Cerebellar cortex (tissue), 1 donor: Measurements from ENCODE around the gene KSR1.
"Not testable (repeated sequence)": the region's sequence is repeated elsewhere in the genome, so short reads cannot be mapped to it uniquely, and the experiment has no call there.

Source experiments
- DNase-seq: peaks from one replicate; pipeline ENCODE4 v3.0.0-alpha.2; 2015; ENCODE audit warnings: low spot score

KSR1 gene

DNA sequence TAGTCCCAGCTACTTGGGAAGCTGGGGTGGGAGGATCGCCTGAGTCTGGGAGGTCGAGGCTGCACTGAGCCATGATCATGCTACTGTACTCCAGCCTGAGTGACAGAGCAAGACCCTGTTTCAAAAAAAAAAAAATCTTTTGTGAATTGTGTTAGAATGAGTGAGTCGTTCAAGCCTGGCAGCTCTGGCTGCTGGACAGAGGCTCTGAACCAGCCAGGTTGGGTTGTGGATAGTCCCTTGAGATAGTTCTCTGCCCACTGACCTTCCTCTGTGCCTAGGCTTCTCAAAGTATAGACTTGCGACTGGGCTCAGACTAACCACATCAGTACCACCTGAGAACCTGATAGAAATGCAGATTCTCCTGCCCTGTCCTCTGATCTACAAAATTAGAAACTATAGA lies 2.2 kb upstream of the KSR1 start:
- DNase-seq, result no peak

- DNase-seq, result peak; percentile 54
Observed at GRCh38 chr17:27455236-27455913, 873 bp upstream of the KSR1 start.

GRCh38 chr17:27456681-27457359 lies 572 bp downstream of the KSR1 start:
- DNase-seq, result no peak

- DNase-seq, result no peak
Observed at GRCh38 chr17:27457360-27457715, 1.1 kb downstream of the KSR1 start.

DNA sequence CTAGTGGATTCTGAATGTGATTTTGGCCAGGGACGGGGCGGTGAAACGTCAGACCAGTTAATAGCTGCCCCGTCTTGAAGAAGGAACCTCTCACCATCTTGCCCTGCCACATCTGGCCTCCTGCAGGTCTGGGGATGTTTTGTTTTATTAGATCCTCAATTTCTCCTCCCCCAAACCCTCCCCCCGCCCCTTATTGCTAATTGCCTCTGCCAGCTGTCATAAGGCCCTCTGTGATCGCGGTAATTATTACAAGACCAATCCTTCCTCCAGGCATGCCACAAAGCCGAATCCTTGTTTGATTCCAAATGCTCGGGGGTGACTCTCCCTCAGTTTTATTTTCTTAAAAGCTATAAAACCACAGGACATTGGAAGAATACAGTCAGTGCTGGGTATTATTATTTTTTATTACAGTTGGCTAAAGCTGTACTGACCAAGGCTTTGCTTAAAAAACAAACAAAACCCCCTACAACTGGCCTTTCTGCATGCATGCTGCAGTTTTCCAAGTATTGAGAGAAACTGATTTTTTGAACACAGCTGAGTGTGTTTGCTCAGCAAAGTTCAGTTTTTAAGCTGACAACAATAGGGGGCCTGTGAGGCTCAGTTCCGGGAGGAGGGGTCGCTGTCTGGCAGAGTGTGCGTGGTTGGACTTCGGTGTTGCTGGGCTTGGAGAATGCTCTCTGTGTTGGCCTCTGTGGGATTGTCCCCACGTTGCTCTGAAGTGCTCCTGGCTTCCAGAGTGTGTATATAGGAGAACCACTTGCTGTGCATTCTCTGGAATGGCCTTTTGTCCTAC lies 1.7 kb downstream of the KSR1 start:
- DNase-seq, result no peak

GRCh38 chr17:27458524-27458908 lies 2.3 kb downstream of the KSR1 start:
- no peak for DNase-seq

DNA sequence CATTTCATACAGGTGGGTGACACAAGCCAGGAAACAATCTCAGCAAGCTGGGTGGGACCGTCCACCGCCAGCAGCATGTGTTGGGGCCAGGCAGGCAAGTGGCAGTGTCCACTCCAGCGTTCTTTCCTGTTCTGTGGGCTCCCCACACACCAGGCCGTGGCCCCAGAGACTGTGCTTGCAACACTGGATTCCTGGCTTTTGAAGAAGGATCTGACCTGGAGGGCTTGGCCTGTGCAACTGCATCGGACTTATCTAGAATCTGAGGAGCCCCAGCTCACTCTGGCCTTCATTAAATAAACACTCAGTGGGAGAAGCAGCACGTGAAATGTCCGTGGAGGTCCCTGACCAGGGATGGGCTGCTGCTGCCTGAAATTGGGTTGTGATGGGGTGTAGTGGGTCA lies 3.2 kb downstream of the KSR1 start:
- DNase-seq, result no peak

GRCh38 chr17:27460196-27460725 lies 4.0 kb downstream of the KSR1 start:
- no peak for DNase-seq

- no peak for DNase-seq
Observed at GRCh38 chr17:27461192-27461859, 5.1 kb downstream of the KSR1 start.

GRCh38 chr17:27462149-27462548 lies 5.9 kb downstream of the KSR1 start:
- no peak for DNase-seq

GRCh38 chr17:27462714-27463113 lies 6.5 kb downstream of the KSR1 start:
- DNase-seq, result no peak

- no peak for DNase-seq
Observed at GRCh38 chr17:27463235-27463677, 7.0 kb downstream of the KSR1 start.

DNA sequence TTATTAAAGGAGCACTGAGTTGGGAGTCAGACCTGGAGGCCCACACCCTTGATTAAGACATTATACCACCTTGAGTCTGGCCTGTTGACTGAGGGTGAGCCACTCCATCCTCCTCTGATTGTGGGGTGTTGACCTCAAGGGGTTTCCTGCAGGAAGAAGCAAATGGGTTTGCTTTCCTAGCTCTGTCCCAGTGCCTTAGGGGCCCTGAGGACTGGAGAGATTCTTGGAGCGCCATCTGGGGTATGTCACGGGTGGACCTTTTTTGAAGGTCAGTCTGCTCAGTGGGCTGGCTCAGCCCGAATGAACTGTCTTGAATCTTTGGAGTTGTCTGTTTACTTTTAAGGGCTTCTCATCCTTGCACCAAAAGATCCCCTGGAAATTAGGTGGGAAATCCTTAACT lies 7.8 kb downstream of the KSR1 start:
- not testable (repeated sequence) for DNase-seq

- DNase-seq, result no peak
Observed at GRCh38 chr17:27464431-27464830, 8.2 kb downstream of the KSR1 start.

GRCh38 chr17:27465875-27466274 lies 9.6 kb downstream of the KSR1 start:
- DNase-seq, result not testable (repeated sequence)

DNA sequence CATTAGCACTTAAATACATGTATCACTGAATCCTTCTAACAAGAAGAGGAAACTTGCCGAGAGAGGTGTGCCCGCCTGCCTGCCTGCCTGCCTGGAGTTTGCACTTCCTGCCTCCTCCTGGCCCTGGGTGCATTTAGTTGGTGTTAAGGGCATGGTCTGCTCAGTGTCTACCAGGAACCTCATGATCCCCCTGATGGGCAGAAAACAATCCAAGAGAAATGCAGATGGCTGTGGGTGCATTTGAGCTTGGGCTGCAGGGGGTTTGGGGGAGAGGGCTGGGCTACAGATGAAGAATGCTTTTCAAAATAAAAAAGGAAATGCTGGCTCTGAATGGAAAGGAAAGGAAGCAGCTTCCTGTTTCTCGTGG lies 10.1 kb downstream of the KSR1 start:
- no peak for DNase-seq

DNA sequence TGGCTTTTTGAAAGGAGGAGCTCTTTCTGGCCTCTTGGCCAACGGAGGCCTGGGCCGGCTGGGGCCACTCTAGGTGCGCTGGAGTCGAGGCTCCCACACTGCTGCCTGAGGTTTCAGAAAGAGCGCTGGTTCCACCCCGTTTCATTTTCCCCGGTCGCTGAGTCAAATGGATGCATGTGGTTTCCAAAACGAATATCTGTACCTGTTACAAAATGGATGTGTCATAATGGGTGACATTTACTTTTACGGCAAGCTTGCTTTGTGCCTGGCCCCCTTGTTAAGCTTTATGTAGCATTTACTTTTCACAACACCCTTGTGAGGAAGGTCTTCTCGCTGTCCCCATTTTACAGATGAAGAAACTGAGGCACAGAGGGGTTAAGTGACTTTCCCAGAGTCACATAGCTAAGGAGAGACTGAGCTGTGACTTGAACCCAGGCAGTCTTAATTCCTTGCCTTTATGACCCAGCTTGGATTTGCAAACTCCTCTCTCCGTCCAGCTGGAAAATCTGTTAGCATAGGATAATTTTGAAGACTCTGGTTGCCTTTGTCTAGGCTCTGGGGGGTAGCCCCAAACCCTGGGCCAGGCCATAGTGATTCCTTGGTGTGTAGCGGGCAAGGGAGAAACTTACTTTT lies 10.6 kb downstream of the KSR1 start:
- DNase-seq, result no peak

GRCh38 chr17:27469256-27469655 lies 13.0 kb downstream of the KSR1 start:
- no peak for DNase-seq

- DNase-seq, result no peak
Observed at GRCh38 chr17:27471321-27472269, 15.3 kb downstream of the KSR1 start.

DNA sequence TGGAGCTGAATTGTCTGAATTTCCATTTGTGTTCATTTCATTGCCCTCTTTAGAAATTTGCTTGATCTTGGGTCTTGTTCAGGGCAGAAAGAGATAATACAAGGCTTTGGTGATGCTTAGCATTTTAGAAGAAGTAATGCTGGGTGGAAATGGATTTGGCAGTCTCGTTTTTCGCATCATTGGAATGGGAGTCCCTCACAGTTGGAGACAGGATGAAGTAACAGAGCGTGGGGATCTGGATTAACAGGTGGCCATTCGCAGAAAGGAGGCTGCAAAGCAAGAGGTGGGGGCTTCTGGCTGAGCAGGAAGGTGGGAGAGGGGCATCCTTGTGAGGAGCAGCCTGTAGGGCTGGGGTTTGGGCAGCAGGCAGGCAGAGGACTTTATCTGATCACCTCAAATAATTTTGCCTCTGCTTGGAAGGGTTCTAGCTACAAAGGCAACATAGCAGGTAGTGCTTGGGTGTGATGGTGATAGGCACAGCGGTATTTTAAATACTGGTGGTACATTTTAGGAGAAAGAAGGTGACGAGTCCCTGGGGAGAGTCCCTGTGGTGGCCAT lies 17.0 kb downstream of the KSR1 start:
- no peak for DNase-seq
